A673 (cell line): ENCODE data around the gene MRPL54. TPM values are rescaled to one million over a fixed set of nuclear protein-coding genes. Genes with fewer than 3 reads are reported as not detected.
A peak's percentile ranks its signal among the peaks of the same experiment; 100 is the strongest.

ENCODE experiments used
- BruUV-seq: library from RNA; stranded (reverse); fragments of 400-500 nt; replicated peaks from 2 replicates; lab custom pipeline; 2021; lab: Mats Ljungman, UMichigan
- CTCF ChIA-PET: fragments of 300-600 bp; sonication (Branson Sonifier 250); formaldehyde crosslinking; loops from one replicate; lab custom pipeline; 2022; ENCODE audit warnings: antibody characterized with exemption; lab: Charles Lee
- POLR2A ChIA-PET: fragments of 300-600 bp; sonication (Branson Sonifier 250); formaldehyde crosslinking; loops from one replicate; lab custom pipeline; 2022; ENCODE audit warnings: antibody characterized with exemption; ENCODE audit not compliant: low non-redundant PET; lab: Charles Lee
- DNase-seq: peaks from one replicate; pipeline ENCODE4 v3.0.0-alpha.2; 2015; ENCODE audit warnings: low spot score
- H3K27ac ChIP-seq: fragments of 200-600 bp; sonication (generic); 2 replicates; pipeline ENCODE4 v1.5.1; 2016; ENCODE audit warnings: mixed run types, low read depth, mild to moderate bottlenecking, mixed read lengths, antibody characterized with exemption, low read length; ENCODE audit not compliant: poor library complexity, severe bottlenecking
- H3K27me3 ChIP-seq: fragments of 200-600 bp; sonication (generic); replicated peaks from 2 replicates; pipeline ENCODE4 v1.6.1; 2017; ENCODE audit warnings: mixed run types, low read depth, mild to moderate bottlenecking, mixed read lengths, antibody characterized with exemption, low read length; ENCODE audit not compliant: insufficient read depth, poor library complexity
- H3K36me3 ChIP-seq: fragments of 200-600 bp; sonication (generic); 2 replicates; pipeline ENCODE4 v1.6.1; 2016; ENCODE audit warnings: mixed run types, mild to moderate bottlenecking, mixed read lengths, antibody characterized with exemption, low read length; ENCODE audit not compliant: insufficient read depth, poor library complexity, severe bottlenecking
- H3K4me1 ChIP-seq: fragments of 200-600 bp; sonication (generic); 2 replicates; pipeline ENCODE4 v1.6.1; 2017; ENCODE audit warnings: mixed run types, mild to moderate bottlenecking, mixed read lengths, antibody characterized with exemption, low read length; ENCODE audit not compliant: insufficient read depth, poor library complexity, severe bottlenecking
- H3K4me3 ChIP-seq: fragments of 200-600 bp; sonication (generic); 2 replicates; pipeline ENCODE4 v1.5.1; 2016; ENCODE audit warnings: low read depth, mixed run types, mild to moderate bottlenecking, mixed read lengths, low read length; ENCODE audit not compliant: poor library complexity, severe bottlenecking
- H3K9me3 ChIP-seq: fragments of 200-600 bp; sonication (generic); 2 replicates; pipeline ENCODE4 v1.6.1; 2016; ENCODE audit warnings: mixed run types, low read depth, mild to moderate bottlenecking, mixed read lengths, antibody characterized with exemption, low read length; ENCODE audit not compliant: poor library complexity, severe bottlenecking
- EZH2 ChIP-seq: fragments of 200-600 bp; sonication (generic); IDR thresholded peaks from 2 replicates; pipeline ENCODE4 v1.6.1; 2017; ENCODE audit warnings: borderline replicate concordance, low read depth, mild to moderate bottlenecking, mixed read lengths, antibody characterized with exemption, low read length; ENCODE audit not compliant: poor library complexity, severe bottlenecking
- intact Hi-C: fragments of 100-400 bp; cut with micrococcal nuclease; formaldehyde crosslinking; loops from one replicate; pipeline ENCODE4 v1.10.0; 2022; ENCODE audit not compliant: unreplicated experiment
- total RNA-seq: library from RNA; stranded (reverse); gene quantifications from 2 replicates; pipeline ENCODE4 v1.2.3, GENCODE V29; 2021
- TF ChIP-seq, protein P1 (sequence below): fragments of 300-800, 200-600 bp; sonication (generic); conservative IDR thresholded peaks from 2 replicates; pipeline ENCODE4 v1.5.1; 2017; ENCODE audit warnings: low read depth, mild to moderate bottlenecking, antibody characterized with exemption, low read length, moderate library complexity, mixed read lengths

MRPL54 gene
- total RNA-seq, 1 experiment from 2014 or later: 51.3 TPM

DNA sequence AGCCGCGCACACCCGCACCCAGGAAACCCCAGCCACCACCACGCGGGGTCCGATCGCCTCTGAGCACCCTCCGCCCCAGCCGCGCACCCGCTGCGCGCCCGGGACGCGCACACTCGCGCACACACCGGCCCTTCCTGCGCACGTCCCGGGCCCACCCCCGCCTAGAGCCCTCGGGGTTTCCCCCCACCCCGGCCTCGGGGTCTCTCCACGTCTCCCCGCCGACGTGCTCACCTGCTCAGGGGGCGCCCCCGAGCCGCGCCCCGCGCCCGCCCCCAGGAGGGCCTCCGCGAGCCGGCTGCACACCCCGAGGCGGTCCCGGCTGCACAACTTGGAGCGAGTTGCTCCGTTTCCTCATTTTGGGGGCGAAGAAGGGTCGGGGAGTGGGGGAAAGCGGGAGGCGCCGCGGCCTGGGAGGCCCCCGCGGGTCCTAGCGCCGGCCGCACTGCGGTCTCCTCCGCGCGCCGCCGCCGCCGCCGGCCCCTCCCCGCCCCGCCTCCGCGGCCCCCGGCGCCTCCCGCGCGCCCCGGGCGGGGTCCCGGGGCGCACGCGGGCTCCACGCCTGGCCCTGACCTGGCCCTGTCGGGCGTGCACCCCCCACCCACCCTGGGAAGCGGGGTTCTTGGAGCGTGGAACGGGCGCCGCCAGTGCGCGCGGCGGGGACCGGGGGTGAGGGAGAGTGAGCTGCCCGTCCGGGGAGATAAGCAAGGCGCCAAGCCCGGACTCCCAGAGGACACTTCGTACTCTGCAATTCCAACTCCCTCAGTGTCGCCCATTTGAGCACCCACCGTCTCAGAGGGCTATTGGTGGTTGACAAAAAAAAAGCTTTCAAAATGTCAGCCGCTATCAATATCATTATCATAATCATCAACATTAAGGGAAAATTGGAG is 23.7 kb downstream of the MRPL54 start, which contains the start of gene MATK:
TSS of gene MATK (minus strand) at position 444 of the 887 bp plus-strand sequence. CDS start 1,246 bp downstream, outside the sequence.
- TF ChIP-seq, protein P1, sequence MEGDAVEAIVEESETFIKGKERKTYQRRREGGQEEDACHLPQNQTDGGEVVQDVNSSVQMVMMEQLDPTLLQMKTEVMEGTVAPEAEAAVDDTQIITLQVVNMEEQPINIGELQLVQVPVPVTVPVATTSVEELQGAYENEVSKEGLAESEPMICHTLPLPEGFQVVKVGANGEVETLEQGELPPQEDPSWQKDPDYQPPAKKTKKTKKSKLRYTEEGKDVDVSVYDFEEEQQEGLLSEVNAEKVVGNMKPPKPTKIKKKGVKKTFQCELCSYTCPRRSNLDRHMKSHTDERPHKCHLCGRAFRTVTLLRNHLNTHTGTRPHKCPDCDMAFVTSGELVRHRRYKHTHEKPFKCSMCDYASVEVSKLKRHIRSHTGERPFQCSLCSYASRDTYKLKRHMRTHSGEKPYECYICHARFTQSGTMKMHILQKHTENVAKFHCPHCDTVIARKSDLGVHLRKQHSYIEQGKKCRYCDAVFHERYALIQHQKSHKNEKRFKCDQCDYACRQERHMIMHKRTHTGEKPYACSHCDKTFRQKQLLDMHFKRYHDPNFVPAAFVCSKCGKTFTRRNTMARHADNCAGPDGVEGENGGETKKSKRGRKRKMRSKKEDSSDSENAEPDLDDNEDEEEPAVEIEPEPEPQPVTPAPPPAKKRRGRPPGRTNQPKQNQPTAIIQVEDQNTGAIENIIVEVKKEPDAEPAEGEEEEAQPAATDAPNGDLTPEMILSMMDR: no peak
- no peak for TF ChIP-seq EZH2
- no TSS peak for BruUV-seq
- CTCF ChIA-PET: no interaction called here

DNA sequence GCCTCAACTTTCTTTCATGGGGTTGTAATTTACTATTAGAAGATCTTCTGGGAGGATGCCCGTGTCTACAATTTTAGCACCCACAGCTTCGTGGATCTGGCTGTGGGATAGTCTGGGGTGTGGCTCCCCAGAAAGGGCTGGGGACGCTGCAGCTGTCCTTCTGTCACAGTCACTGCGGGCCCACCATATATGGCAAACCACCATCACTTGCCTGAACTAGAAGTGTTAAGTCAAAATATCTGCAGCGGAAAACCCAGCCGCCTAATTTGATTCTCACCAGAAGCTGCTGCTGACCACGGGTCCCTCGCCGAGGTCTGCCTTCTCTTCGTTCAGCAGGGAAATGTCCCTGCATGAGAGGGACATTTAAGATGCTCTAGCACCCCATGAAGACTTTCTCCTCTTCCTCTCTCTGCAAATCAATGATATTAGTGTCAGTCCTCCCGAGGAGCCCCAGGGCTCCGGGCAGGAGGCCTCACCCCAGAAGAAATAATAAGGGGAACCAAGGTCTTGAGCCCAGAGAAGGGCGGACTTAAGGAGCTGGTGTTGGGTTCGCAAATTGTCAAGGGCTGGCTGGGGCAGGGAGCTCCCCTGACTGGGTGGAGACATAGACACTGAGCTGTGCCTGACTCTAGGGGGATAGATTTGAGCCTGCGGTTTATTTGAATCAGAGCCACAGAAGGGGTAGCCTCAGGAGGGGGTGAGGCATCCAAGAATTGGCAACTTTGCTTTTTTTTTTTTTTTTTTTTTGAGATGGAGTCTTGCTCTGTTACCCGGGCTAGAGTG is 26.7 kb downstream of the MRPL54 start:
- CTCF ChIA-PET: interaction anchor here (0.5 kb wide), 1 partner anchor 41 kb away, joined by 7 read pairs; no protein-coding TSS in a partner anchor
- POLR2A ChIA-PET: interaction anchor here (0.6 kb wide), 1 partner anchor 352 kb away, joined by 8 read pairs; no protein-coding TSS in a partner anchor
- DNase-seq: no peak

More for the DNA sequence above, 23.7 kb downstream of the MRPL54 start, which contains the start of gene MATK:
- H3K27me3 ChIP-seq: no peaks in the 10 kb centered on the region
- no peaks in the 10 kb centered on the region for H3K36me3 ChIP-seq
- peaks cover 13% of the 10 kb centered on the region for H3K9me3 ChIP-seq
- intact Hi-C loops: no loop called here
- peak within 1 kb of the TSS; percentile 66 for H3K4me3 ChIP-seq
- H3K27ac ChIP-seq: peak within 1 kb of the TSS; percentile 47
- POLR2A ChIA-PET: no interaction called here
- no peak for DNase-seq
- no peaks in the 10 kb centered on the region for H3K4me1 ChIP-seq

DNA sequence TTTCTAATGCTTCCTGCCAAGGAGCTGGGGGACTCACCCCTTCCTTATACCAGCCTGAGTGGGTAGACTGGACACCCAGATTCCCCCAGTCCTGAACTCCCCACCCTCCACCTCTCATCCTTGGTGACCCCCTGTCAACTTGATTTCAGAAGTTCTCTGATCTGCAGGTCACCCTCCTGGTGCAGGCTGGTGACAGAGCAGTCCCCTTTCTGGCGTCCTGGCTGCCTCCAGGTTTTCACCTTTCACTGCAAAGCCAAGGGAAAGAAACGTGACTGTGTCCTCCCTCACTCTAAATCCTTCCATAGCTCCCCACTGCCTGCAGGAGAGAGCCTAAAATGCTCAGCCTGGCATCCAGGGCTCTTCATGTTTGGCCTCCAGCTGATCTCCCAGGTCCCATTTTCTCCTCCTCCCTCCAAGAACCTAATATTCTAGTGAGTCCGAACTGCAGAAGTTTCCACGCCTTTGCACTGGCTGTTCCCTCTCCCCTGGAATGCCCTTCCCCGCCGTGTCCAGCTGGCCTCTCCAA is 27.8 kb downstream of the MRPL54 start:
- Histone ChIP-seq H3K4me3 (no peak overlapping the region), H3K36me3 (no peaks in the 10 kb centered on the region), H3K9me3 (no peaks in the 10 kb centered on the region), H3K27ac (no peak overlapping the region), H3K4me1 (no peaks in the 10 kb centered on the region), H3K27me3 (no peaks in the 10 kb centered on the region)
- BruUV-seq: no TSS peak
- CTCF ChIA-PET: no interaction called here
- intact Hi-C loops: no loop called here
- TF ChIP-seq, protein P1: no peak
- DNase-seq: no peak
- POLR2A ChIA-PET: no interaction called here

More for the DNA sequence above, 26.7 kb downstream of the MRPL54 start:
- no peaks in the 10 kb centered on the region for H3K27me3 ChIP-seq
- no peak overlapping the region for H3K4me3 ChIP-seq
- TF ChIP-seq, protein P1: no peak
- no peak for TF ChIP-seq EZH2
- H3K36me3 ChIP-seq: no peaks in the 10 kb centered on the region
- intact Hi-C loops: no loop called here
- no peak overlapping the region for H3K27ac ChIP-seq
- H3K4me1 ChIP-seq: no peaks in the 10 kb centered on the region
- BruUV-seq: no TSS peak
- H3K9me3 ChIP-seq: no peaks in the 10 kb centered on the region
